Transverse colon (tissue), 4 donors: ENCODE measurements around the gene PDE6D.

Experiments used
- EP300 ChIP-seq: sonication (generic); formaldehyde crosslinking; IDR thresholded peaks from one replicate; pipeline ENCODE4 v1.6.1; 2017; ENCODE audit warnings: antibody characterized with exemption, low read depth
- POLR2A ChIP-seq: fragments of 450-650 bp; IDR thresholded peaks from one replicate; pipeline ENCODE4 v1.6.1; 2016; ENCODE audit warnings: antibody characterized with exemption, mild to moderate bottlenecking, moderate library complexity
- POLR2AphosphoS5 ChIP-seq, 3 donors: sonication (generic); formaldehyde crosslinking; IDR thresholded peaks; one replicate each; pipeline ENCODE4 v1.6.1; 2016; ENCODE audit warnings: antibody characterized with exemption in 3 of 3
- TF ChIP-seq, protein P1 (sequence below), 5 experiments: fragments of 200-600 bp in 3 of 5; fragments of 450-650 bp in 2 of 5; sonication (generic) in 3 of 5; IDR thresholded peaks; 1 replicate in 2 of 5; 2 replicates in 3 of 5; pipeline ENCODE4 v1.5.1; 2016 to 2017; ENCODE audit warnings: antibody characterized with exemption in 5 of 5, inconsistent platforms in 3 of 5, mild to moderate bottlenecking in 2 of 5, moderate library complexity in 1 of 5

DNA sequence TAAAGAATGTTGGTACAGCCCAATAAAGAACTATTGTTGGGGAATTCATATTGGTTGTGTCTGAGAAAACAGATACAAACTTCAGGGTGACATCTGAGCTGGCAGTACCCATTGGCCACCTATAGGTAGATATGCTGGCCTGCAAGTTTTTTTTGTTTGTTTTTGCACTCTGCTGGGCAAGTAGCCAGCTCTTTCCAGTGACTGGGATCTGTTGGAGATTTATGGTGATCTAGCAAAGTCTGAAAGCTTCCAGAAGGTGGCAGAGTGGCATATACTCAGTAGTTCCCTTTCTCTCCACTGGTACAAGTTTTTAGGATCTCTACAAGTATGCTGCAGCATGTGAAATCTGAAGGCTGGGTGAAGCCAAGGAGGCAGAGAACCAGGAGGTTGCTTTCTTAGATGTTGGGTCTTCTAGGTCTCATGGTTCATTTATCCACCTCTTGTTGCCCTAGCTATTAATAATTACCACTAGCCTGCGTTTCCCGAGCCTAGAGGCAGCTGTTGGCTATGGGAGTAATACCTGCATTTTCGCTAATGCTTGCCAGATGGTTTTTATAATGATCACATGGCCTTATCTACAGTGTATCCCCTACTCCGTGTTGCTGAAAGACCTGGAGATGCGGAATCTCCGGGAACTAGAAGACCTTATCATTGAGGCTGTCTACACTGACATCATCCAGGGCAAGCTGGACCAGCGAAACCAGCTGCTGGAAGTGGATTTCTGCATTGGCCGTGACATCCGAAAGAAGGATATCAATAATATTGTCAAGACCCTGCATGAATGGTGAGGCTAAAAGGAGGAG lies 14.6 kb upstream of the PDE6D start:
- TF ChIP-seq, protein P1, sequence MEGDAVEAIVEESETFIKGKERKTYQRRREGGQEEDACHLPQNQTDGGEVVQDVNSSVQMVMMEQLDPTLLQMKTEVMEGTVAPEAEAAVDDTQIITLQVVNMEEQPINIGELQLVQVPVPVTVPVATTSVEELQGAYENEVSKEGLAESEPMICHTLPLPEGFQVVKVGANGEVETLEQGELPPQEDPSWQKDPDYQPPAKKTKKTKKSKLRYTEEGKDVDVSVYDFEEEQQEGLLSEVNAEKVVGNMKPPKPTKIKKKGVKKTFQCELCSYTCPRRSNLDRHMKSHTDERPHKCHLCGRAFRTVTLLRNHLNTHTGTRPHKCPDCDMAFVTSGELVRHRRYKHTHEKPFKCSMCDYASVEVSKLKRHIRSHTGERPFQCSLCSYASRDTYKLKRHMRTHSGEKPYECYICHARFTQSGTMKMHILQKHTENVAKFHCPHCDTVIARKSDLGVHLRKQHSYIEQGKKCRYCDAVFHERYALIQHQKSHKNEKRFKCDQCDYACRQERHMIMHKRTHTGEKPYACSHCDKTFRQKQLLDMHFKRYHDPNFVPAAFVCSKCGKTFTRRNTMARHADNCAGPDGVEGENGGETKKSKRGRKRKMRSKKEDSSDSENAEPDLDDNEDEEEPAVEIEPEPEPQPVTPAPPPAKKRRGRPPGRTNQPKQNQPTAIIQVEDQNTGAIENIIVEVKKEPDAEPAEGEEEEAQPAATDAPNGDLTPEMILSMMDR (IDR thresholded peaks at IDR 0.05), result peak; percentile 13 to 77 (median 54)
- TF ChIP-seq EP300 (no peak), POLR2A (no peak), POLR2AphosphoS5 (IDR thresholded peaks at IDR 0.05) (no peak)
